ENCODE measurements around the gene LPA.

LPA gene

DNA sequence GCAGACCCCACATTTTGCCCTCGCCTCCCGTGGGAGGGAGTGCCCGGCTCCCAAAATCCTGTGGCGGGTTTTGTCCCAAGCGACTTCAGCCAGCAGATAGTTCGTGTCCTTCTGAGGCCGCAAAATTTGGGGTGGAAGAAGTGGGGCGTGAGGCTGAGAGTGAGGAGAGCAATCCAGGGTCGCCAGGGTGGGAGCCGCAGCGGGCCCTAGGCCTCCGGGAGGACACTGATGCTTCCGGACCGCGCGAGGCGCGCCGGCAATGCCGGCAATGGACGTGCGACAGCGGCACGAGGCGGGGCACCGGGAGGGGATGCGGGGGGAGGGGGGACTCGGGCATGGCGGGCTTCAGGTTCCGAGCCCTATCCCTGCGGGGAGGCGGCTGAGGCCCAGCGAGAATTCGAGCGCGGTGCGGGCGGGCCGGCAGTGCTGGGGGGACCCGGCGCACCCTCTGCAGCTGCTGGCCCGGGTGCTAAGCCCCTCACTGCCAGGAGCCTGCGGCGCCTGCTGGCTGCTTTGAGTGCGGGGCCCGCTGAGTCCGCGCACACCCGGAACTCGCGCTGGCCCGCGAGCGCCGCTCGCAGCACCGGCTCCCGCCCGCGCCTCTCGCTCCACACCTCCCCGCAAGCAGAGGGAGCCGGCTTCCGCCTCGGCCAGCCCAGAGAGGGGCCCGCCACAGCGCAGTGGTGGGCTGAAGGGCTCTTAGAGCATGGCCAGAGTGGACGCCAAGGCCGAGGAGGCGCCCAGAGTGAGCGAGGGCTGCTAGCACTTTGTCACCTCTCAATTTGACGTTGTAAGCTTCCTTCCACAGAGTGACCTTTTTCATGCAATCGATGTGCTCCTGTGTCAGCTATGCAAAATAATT, 143.8 kb downstream of the LPA start:
- DNase-seq (ENCODE audit: low read depth in 1 of 2, low spot score in 1 of 2) = peak; percentile 68 to 73

GRCh38 chr6:160519603-160520042, 144.5 kb downstream of the LPA start:
- DNase-seq (ENCODE audit: low read depth in 1 of 2, low spot score in 1 of 2) = no peak

- DNase-seq (ENCODE audit: low read depth in 1 of 2, low spot score in 1 of 2) = no peak
Measured at GRCh38 chr6:160519133-160519532, 144.9 kb downstream of the LPA start.

- no peak for DNase-seq (ENCODE audit: low read depth in 1 of 2, low spot score in 1 of 2)
Measured at GRCh38 chr6:160513836-160514235, 150.2 kb downstream of the LPA start.

DNA sequence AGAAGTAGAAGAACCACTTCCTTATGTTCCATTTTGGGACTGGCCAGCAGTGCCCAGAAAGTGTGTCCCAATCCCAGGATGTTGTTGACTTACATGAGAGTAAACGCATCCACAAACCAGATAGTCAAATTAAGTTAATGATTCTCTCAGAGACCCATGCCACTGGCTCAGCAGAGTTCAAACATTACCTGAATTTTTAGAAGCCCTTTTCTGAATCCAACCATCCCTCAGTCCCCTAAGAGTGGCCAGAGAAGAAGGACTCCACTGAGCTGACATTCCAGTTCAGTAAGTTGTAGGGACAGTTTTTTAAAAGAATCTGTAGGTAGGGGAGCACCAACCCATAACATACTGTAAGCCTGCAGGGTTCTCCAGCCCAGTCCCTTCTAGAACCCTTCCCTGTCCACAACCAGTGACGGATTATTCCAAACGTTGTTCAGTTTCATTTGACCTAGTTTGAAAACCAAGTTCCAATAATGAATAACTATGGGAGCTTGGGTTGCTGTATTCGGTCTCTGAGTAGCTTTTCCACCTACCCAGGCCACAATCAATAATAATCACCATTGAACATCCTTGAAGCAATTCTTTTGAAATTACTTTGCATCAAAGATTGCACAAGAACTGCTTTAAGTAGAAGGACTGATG, 153.0 kb downstream of the LPA start:
- DNase-seq (ENCODE audit: low read depth in 1 of 2, low spot score in 1 of 2) = no peak

GRCh38 chr6:160510199-160510598, 153.9 kb downstream of the LPA start:
- DNase-seq (ENCODE audit: low read depth in 1 of 2, low spot score in 1 of 2) = no peak

DNA sequence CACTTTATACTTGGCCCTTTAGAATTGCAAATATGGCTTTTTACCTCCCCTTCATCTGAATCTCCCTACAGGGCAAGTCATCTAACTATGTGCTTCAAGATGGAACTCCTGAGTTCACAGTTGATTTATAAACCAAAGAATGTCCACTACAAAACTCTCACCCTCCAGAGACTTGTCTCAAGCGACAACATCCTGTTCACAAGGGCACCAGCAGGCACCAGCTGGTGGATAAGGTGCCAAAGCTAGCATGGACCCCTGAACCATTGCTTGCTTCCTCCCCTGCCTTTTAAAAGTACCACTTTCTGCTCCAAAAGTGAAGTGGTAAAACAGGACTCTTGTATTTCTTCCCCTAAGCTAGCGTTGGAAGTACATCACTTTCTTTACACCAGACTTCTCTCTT, 154.5 kb downstream of the LPA start:
- no peak for DNase-seq (ENCODE audit: low read depth in 1 of 2, low spot score in 1 of 2)

DNA sequence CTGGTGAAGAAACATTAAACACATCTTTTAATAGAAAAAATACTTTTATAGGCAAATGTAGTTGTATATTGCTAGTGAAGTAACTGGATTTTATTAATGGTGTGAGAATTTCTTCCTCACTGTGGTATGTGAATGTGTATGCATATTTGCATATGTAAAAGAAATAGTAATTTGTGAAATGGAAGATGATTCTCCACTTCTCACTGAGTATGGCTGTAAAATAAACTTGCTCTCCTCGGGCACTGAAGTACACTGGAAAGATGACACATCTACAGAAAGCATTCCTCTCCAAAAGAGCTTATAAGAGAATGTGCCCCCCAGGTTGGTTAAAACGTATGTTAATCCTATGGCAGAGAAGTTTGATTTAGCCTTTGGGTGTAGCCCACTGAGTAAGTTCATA, 155.5 kb downstream of the LPA start:
- DNase-seq (ENCODE audit: low read depth in 1 of 2, low spot score in 1 of 2) = no peak

- DNase-seq (ENCODE audit: low read depth in 1 of 2, low spot score in 1 of 2) = no peak
Measured at GRCh38 chr6:160507420-160507819, 156.7 kb downstream of the LPA start.

DNA sequence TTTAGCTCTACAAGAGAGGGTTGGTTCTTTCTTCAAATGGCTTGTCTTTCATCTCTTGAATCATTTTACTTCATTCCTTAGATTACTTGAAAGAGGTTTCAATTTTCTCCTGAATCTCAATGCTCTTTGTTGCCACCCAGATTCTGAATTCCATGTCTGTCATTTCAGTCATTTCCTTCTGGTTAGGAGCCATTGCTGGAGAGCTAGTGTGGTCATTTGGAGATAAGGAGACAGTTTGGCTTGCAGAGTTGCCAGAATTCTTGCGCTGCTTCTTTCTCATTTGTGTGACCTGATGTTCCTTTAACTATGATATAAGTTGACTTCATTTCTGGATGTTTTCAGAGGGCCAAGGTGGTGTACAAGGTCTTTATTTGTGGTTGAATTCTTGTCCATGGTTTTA, 158.1 kb downstream of the LPA start:
- DNase-seq (ENCODE audit: low read depth in 1 of 2, low spot score in 1 of 2) = no peak

GRCh38 chr6:160500639-160501038, 163.4 kb downstream of the LPA start:
- DNase-seq (ENCODE audit: low read depth in 1 of 2, low spot score in 1 of 2) = no peak

DNA sequence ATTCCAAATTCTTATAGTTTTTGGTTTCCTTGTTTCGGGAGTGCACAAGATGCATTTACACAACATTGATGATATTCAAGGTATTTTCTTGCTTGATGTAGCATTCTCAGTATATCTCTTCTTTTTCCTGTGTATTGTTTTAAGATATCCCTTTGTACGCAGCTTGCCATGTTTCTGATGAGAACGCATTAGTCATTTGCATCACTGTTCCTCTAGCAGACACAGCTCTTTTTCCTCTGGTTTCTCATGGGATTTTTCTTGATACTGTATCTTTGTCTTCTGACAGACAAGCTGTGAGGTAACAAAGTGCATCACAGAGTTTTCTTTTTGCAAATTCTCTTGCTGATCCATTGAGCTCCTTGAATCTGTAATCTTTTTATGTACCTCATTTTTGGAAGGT, 169.5 kb downstream of the LPA start:
- no peak for DNase-seq (ENCODE audit: low read depth in 1 of 2, low spot score in 1 of 2)

DNA sequence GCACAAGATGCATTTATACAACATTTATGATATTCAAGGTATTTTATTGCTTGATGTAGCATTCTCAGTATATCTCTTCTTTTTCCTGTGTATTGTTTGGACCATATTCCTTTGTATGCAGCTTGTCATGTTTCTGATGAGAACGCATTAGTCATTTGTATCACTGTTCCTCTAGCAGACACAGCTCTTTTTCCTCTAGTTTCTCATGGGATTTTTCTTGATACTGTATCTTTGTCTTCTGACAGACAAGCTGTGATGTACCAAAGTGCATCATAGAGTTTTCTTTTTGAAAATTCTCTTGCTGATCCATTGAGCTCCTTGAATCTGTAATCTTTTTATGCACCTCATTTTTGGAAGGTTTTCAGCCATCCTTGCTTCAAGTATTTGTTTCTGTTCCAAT, 175.0 kb downstream of the LPA start:
- no peak for DNase-seq (ENCODE audit: low read depth in 1 of 2, low spot score in 1 of 2)

DNA sequence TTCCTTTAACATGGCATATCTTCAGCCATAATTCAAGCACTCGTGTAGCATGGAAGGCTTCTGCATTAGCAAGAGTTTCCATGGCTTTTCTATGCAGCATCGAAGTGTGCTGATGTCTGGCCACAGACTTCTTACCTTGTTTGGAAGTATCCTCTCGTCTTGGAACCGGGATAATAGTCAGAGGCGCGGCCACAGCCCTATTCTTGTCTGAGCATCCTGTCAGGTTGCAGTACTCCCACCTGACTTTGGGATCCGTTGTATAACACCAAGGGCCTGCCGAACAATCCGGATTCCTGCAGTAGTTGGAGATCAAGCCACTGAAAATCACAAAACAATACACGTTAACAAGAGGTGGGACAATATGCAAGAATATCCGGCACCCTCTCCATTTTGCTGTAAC, 177.0 kb downstream of the LPA start:
- no peak for DNase-seq (ENCODE audit: low read depth in 1 of 2, low spot score in 1 of 2)
